Nephron progenitor cell (in vitro differentiated cells): Measurements from ENCODE around the gene BICC1.

Experiments
- DNase-seq: peaks from one replicate; pipeline ENCODE4 v3.0.0; 2021
- H3K27ac Mint-ChIP-seq: 2 replicates; pipeline ENCODE4 v1.8.0; 2021; ENCODE audit warnings: mild to moderate bottlenecking, moderate library complexity, mixed read lengths
- H3K27me3 Mint-ChIP-seq: 2 replicates; pipeline ENCODE4 v1.8.0; 2021; ENCODE audit warnings: mild to moderate bottlenecking, low read depth, mixed read lengths; ENCODE audit not compliant: poor library complexity
- H3K36me3 Mint-ChIP-seq: 2 replicates; pipeline ENCODE4 v1.8.0; 2021; ENCODE audit warnings: low read depth, mixed read lengths
- H3K4me1 Mint-ChIP-seq: 2 replicates; pipeline ENCODE4 v1.8.0; 2021; ENCODE audit warnings: mixed read lengths
- H3K4me3 Mint-ChIP-seq: 2 replicates; pipeline ENCODE4 v1.8.0; 2021; ENCODE audit warnings: mild to moderate bottlenecking, moderate library complexity, mixed read lengths
- H3K9me3 Mint-ChIP-seq: 2 replicates; pipeline ENCODE4 v1.8.0; 2021; ENCODE audit warnings: mild to moderate bottlenecking, moderate library complexity, mixed read lengths
- TF ChIP-seq, protein P1 (sequence below): fragments of 200-600 bp; sonication (generic); IDR thresholded peaks from 2 replicates; pipeline ENCODE4 v1.5.0; 2021; ENCODE audit warnings: antibody characterized with exemption

The BICC1 gene

DNA sequence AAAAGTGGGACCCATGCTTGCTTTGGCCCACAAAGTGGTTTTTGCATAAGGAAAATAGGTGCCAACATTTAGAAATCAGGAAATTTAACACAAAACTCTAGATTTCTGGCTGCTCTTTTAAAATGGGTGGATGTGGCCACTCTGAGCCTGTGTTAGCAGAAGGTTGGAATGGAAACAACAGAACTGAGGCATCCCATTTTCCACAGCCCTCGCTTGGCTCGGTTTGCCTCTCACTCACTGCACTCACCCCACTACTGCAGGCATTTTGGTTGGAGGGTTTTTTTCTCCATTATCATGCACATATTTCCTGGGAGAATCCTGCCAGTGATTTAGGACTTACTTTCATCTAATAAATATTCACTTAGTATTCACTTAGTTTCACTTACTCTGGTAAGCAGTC, 178.9 kb downstream of the BICC1 start:
- Mint-ChIP-seq H3K9me3 (peaks cover 12% of the 10 kb centered on the region), H3K36me3 (no peaks in the 10 kb centered on the region), H3K27ac (no peak overlapping the region), H3K4me3 (no peak overlapping the region), H3K27me3 (peaks cover 4% of the 10 kb centered on the region), H3K4me1 (no peaks in the 10 kb centered on the region)
- no peak for DNase-seq
- TF ChIP-seq, protein P1, sequence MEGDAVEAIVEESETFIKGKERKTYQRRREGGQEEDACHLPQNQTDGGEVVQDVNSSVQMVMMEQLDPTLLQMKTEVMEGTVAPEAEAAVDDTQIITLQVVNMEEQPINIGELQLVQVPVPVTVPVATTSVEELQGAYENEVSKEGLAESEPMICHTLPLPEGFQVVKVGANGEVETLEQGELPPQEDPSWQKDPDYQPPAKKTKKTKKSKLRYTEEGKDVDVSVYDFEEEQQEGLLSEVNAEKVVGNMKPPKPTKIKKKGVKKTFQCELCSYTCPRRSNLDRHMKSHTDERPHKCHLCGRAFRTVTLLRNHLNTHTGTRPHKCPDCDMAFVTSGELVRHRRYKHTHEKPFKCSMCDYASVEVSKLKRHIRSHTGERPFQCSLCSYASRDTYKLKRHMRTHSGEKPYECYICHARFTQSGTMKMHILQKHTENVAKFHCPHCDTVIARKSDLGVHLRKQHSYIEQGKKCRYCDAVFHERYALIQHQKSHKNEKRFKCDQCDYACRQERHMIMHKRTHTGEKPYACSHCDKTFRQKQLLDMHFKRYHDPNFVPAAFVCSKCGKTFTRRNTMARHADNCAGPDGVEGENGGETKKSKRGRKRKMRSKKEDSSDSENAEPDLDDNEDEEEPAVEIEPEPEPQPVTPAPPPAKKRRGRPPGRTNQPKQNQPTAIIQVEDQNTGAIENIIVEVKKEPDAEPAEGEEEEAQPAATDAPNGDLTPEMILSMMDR: no peak

DNA sequence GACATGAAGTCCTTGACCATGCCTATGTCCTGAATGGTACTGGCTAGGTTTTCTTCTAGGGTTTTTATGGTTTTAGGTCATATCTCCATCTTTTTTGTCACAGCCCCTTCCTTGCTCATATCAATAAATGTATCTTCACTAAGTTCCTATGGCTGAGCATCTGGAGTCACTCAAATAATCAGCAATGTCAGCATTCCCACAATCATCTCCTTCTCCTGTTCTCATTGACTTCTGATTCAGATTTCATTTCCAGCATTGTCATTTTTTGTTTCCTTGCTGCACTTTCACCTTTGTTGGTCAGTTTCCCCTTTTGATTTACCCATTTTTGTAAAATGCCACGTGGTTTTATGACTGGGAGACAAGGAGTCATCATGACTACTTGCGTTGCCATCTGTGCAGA, 181.2 kb downstream of the BICC1 start:
- no peaks in the 10 kb centered on the region for H3K4me1 Mint-ChIP-seq
- no peak overlapping the region for H3K27ac Mint-ChIP-seq
- H3K4me3 Mint-ChIP-seq: no peak overlapping the region
- no peak for DNase-seq
- H3K27me3 Mint-ChIP-seq: no peaks in the 10 kb centered on the region
- TF ChIP-seq, protein P1: no peak
- H3K36me3 Mint-ChIP-seq: no peaks in the 10 kb centered on the region
- H3K9me3 Mint-ChIP-seq: no peaks in the 10 kb centered on the region

DNA sequence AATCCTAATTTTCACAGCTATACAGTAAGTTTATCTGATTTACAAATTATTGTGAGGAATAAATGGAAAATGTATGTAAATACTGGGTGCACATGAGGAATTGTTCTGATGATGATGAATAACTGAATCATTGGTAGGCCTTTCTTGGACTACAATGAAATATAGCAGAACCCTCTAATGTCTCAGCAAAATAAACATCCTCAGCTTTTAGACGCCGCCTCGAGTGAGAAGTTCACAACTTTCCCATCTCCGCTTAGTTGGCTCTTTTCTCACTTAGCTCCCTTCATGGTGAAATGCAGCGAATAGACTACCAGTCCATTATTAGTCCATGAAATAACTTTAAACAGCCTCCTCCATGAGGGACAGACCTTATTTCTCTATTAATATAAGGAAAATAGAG, 182.3 kb downstream of the BICC1 start:
- Mint-ChIP-seq H3K27ac (no peak overlapping the region), H3K4me3 (no peak overlapping the region), H3K36me3 (no peaks in the 10 kb centered on the region), H3K27me3 (no peaks in the 10 kb centered on the region), H3K9me3 (no peaks in the 10 kb centered on the region), H3K4me1 (no peaks in the 10 kb centered on the region)
- no peak for DNase-seq
- TF ChIP-seq, protein P1: no peak

DNA sequence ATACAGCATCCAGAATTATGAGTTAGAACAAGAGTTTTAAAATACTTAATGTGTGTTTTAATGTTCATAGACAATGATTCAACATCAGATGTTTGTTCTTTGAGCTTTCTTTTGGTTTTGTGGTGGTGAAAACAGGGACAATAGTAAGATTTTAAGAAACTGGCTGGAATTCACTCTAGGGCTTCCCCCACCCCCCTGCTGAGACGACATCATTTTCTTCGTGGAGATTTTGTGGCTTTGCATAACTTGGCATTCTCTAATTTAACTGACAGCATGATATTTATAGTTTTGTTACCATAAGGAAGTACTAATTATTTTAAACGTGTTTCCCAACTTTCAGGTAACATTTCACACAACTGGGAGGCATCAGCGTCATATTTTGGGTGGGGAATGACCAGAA, 184.1 kb downstream of the BICC1 start:
- H3K27me3 Mint-ChIP-seq: peaks cover 2% of the 10 kb centered on the region
- H3K4me3 Mint-ChIP-seq: no peak overlapping the region
- H3K36me3 Mint-ChIP-seq: no peaks in the 10 kb centered on the region
- no peaks in the 10 kb centered on the region for H3K4me1 Mint-ChIP-seq
- H3K27ac Mint-ChIP-seq: peak overlapping the region; percentile 16
- no peaks in the 10 kb centered on the region for H3K9me3 Mint-ChIP-seq
- no peak for DNase-seq
- TF ChIP-seq, protein P1: no peak

DNA sequence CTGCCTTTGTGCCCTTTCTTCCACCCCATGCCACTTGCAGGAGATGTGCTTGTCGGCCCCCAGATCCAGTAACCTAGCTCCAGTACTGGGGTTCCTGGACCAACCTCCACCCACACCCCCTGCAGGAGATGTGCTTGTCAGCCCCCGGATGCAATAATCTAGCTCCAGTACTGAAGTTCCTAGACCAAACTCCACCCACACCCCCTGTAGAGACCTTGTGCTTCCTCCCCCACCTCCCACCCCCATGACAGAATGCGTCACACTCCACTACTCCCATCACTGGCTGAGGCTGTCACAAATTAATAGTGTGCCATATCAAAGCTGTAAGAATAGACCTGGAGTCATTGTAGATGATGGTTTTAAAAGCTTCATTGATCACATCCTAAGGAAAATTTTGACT, 185.0 kb downstream of the BICC1 start:
- H3K4me3 Mint-ChIP-seq: no peak overlapping the region
- no peaks in the 10 kb centered on the region for H3K4me1 Mint-ChIP-seq
- no peaks in the 10 kb centered on the region for H3K9me3 Mint-ChIP-seq
- no peak for DNase-seq
- TF ChIP-seq, protein P1: no peak
- no peaks in the 10 kb centered on the region for H3K36me3 Mint-ChIP-seq
- peaks cover 2% of the 10 kb centered on the region for H3K27me3 Mint-ChIP-seq
- no peak overlapping the region for H3K27ac Mint-ChIP-seq

DNA sequence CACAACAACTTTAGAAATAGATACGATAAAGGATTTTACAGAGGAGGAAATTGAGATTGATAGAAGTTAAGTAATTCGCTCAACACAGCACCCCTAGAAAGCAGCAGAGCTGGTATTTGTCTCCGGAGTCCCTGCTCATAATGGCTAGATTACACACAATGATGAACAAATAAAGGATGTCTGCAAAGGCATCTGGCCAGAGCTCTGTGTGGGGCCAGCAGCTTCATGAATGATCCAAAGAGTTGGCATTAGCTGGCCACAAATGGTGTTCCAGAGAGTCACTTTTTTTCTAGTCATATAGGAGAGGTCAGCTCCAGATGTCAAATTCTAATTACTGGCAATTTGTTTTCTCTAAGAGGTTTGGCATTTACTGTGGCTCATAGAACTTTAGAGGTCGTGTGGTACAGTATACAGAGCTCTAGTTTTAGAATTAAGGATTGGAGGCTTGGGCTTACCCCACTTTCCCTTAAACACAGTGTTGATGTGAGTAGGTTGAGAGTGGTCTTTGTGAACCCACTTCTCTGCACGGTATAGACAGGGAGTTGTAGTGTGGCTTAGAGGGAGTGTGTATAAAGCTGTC, 186.2 kb downstream of the BICC1 start:
- TF ChIP-seq, protein P1: no peak
- DNase-seq: no peak
- Mint-ChIP-seq H3K4me3 (no peak overlapping the region), H3K36me3 (no peaks in the 10 kb centered on the region), H3K27ac (no peak overlapping the region), H3K9me3 (no peaks in the 10 kb centered on the region), H3K4me1 (no peaks in the 10 kb centered on the region), H3K27me3 (peaks cover 2% of the 10 kb centered on the region)
